Subcutaneous abdominal adipose tissue (tissue), 5 donors: Measurements from ENCODE around the gene TNFRSF4.

Experiments
- H3K27ac ChIP-seq: one replicate; pipeline ENCODE4 v1.7.0; 2013; ENCODE audit warnings: low read depth, mild to moderate bottlenecking, inconsistent platforms, low read length, moderate library complexity
- H3K27me3 ChIP-seq, 5 donors: one replicate each; pipeline ENCODE4 v1.7.0; 2013; ENCODE audit warnings: low read length in 5 of 5, inconsistent platforms in 1 of 5; ENCODE audit not compliant: control insufficient read depth in 5 of 5, insufficient read depth in 4 of 5
- H3K36me3 ChIP-seq, 5 donors: one replicate each; pipeline ENCODE4 v1.7.0; 2013; ENCODE audit warnings: low read length in 5 of 5; ENCODE audit not compliant: control insufficient read depth in 5 of 5, insufficient read depth in 5 of 5
- H3K4me1 ChIP-seq, 5 donors: one replicate each; pipeline ENCODE4 v1.7.0; 2013; ENCODE audit warnings: low read length in 5 of 5, mild to moderate bottlenecking in 3 of 5, moderate library complexity in 1 of 5; ENCODE audit not compliant: control insufficient read depth in 5 of 5, insufficient read depth in 5 of 5
- H3K4me3 ChIP-seq, 5 donors: one replicate each; pipeline ENCODE4 v1.7.0; 2013; ENCODE audit warnings: low read length in 5 of 5, low read depth in 1 of 5
- H3K9ac ChIP-seq, 5 donors: one replicate each; pipeline ENCODE4 v1.7.0; 2013; ENCODE audit warnings: low read length in 5 of 5, mild to moderate bottlenecking in 4 of 5, moderate library complexity in 3 of 5
- H3K9me3 ChIP-seq, 5 donors: one replicate each; pipeline ENCODE4 v1.7.0; 2013; ENCODE audit warnings: low read length in 5 of 5; ENCODE audit not compliant: control insufficient read depth in 5 of 5
- donor health status: healthy.
- donor health status: healthy.
- donor health status: healthy.
- donor health status: healthy.
- donor health status: healthy.

The TNFRSF4 gene

DNA sequence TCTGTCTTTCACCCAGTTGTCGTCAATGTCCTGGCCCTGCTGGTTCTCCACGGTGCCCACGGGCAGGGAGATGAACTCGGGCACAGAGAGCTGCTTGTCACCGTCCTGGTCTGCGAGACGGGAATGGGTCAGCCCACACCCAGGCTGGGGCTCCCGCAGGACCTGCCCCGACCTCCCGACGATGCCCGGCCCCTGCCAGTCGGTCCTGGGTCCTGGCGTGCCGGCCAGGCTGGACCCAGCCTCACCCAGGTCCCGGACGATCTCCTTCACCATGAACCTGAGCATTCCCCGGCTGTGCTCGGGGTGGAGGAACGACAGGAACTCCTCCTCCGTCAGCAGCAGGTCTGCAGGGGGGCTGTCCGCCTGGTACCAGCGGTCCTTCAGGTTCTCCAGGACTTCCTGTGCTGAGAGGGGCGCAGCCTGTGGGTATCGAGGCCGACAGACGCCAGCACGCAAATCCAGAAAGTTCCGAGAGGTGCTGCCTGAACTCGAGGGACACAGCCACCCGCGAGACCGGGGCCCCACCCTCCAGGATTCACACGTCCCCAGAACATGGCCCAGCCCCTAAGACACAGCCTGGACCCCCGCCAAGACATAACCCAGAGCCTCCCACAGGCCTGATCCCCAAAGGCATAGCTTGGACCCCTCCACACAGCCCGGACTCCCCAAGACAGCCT, 4.7 kb upstream of the TNFRSF4 start:
- Histone ChIP-seq H3K36me3 (peaks cover 0 to 79% (median 62%) of the 10 kb centered on the region in 5 donors), H3K4me3 (no peak overlapping the region), H3K9ac (no peak overlapping the region), H3K9me3 (no peaks in the 10 kb centered on the region), H3K27ac (peak overlapping the region; percentile 30), H3K4me1 (peaks cover 0 to 36% (median 24%) of the 10 kb centered on the region in 5 donors), H3K27me3 (no peaks in the 10 kb centered on the region)

- Histone ChIP-seq H3K27ac (peak overlapping the region; percentile 30), H3K36me3 (peaks cover 0 to 72% (median 56%) of the 10 kb centered on the region in 5 donors), H3K27me3 (no peaks in the 10 kb centered on the region), H3K4me3 (no peak overlapping the region), H3K4me1 (peaks cover 0 to 42% (median 30%) of the 10 kb centered on the region in 5 donors), H3K9me3 (no peaks in the 10 kb centered on the region), H3K9ac (no peak overlapping the region)
These were observed 3.9 kb upstream of the TNFRSF4 start for GRCh38 chr1:1217621-1218523.

DNA sequence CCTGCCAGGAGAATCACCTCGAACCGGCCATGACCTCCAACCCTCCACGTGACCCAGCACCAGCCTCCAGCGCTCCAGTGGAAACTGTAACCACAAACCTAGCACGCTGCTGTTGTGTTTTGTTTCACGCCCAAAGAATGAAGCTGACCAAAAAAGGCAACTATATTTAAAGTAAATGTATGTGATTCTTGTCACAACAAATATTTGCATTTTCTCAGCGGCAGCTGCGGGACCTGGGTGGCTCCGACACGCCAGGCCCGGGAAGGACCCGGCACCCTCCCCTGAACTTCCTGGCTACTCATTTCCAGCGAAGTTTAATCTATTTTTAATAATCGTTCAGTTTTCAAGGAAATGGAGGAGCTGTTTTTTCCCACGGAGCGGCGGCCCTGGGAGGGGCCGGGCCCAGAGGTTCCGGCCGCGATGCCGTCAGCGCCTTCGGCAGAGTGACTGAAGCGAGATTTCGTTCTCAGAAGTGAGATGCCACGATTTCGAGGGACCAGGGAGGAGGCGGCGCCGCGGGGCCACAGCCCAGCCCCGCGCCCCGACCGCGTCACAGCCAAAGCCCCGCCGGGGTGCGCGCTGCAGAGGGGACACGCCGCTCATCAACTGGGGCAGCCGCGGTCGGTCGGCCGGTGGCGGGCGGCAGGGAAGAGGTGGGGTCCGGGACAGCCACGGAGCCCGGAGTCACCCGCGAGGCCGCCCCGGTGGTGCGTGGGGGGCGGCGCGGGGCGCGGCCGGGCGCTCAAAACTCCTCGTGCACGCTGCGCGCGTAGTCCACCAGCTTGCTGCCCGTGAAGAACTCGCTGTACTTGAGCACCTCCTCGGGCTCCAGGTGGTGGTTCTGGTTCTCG, 3.0 kb upstream of the TNFRSF4 start:
- peaks cover 0 to 63% (median 48%) of the 10 kb centered on the region in 5 donors for H3K36me3 ChIP-seq

DNA sequence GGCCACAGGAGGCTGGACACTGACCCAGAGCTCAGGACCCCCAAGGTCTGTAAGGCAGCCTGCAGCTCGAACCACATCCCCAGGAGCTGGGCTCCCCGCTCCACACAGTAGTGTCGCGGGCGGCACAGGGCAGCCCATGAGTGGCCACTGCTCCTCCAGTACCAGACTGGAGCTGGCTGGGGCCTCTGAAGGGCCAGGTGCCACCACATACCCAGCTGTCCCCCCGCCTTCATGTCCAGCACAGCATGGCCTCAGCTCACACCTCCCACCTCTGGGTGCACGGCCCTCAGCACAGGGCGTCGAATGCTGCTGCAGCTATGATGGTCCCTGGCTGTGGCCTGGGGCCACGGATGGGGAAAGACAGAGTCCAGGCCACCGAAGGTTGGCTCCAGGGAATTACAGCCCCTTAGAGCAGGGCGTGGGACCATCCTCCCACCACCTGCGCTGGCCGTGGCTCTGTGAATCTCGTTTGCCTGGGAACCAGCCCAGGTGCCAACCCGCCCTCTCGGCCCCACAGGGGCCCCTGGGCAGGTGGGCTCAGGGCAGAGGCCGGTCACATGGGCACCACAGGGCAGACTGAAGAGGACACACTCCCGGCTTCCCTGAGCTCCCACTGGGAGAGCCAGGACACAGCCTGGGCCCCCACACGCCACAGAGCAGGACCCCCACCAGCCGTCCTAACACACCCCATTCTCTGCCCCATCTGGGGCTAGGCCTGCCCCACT, 2.1 kb upstream of the TNFRSF4 start:
- H3K4me1 ChIP-seq, result peaks cover 0 to 57% (median 34%) of the 10 kb centered on the region in 5 donors
- H3K36me3 ChIP-seq, result peaks cover 0 to 54% (median 39%) of the 10 kb centered on the region in 5 donors
- H3K27me3 ChIP-seq, result peaks cover 0 to 3% (median 0%) of the 10 kb centered on the region in 5 donors
- peak overlapping the region in 1 of 5 donors; percentile 26 for H3K9ac ChIP-seq
- H3K27ac ChIP-seq, result peak overlapping the region; percentile 72
- H3K4me3 ChIP-seq, result no peak overlapping the region
- H3K9me3 ChIP-seq, result no peaks in the 10 kb centered on the region

More for the DNA sequence above, 3.0 kb upstream of the TNFRSF4 start:
- Histone ChIP-seq H3K4me3 (no peak overlapping the region), H3K27ac (peak overlapping the region; percentile 72), H3K4me1 (peaks cover 0 to 49% (median 32%) of the 10 kb centered on the region in 5 donors), H3K9me3 (no peaks in the 10 kb centered on the region), H3K9ac (peak overlapping the region in 2 of 5 donors; percentile 26 to 63), H3K27me3 (peaks cover 0 to 2% (median 0%) of the 10 kb centered on the region in 5 donors)

DNA sequence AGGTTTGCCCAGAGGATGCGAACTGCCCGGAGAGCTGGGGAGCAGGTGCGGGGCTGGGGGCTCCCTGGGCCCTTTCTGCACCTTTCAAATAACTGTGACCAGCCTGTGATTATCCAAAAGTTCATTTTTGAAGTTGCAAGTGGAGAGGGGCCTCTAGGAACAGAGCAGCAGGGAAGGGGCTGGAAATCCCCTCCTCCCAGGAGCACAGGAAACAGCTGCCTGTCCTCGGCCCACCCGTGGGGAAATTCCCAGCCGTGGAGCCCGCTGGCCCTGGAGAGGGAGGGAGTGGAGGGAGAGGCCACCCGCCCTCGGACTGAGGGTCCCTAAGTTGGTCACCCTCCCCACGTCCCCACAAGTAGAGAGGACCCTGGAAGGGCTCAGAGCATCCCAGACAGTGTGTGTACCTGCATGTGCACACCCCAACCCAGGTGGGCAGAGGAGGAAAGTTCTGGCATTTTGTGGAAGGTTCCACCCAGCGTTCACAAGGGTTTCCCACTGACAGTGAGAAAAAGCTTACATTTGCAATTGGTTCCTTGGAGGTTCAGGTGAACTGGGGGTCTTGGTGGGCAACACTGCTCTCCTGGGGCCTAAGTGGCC, 1.2 kb upstream of the TNFRSF4 start:
- H3K4me1 ChIP-seq, result peaks cover 0 to 57% (median 34%) of the 10 kb centered on the region in 5 donors
- H3K27me3 ChIP-seq, result peaks cover 0 to 3% (median 0%) of the 10 kb centered on the region in 5 donors
- no peak overlapping the region for H3K9ac ChIP-seq
- no peak overlapping the region for H3K4me3 ChIP-seq
- H3K36me3 ChIP-seq, result peaks cover 0 to 45% (median 30%) of the 10 kb centered on the region in 5 donors
- peak overlapping the region; percentile 72 for H3K27ac ChIP-seq
- no peaks in the 10 kb centered on the region for H3K9me3 ChIP-seq

DNA sequence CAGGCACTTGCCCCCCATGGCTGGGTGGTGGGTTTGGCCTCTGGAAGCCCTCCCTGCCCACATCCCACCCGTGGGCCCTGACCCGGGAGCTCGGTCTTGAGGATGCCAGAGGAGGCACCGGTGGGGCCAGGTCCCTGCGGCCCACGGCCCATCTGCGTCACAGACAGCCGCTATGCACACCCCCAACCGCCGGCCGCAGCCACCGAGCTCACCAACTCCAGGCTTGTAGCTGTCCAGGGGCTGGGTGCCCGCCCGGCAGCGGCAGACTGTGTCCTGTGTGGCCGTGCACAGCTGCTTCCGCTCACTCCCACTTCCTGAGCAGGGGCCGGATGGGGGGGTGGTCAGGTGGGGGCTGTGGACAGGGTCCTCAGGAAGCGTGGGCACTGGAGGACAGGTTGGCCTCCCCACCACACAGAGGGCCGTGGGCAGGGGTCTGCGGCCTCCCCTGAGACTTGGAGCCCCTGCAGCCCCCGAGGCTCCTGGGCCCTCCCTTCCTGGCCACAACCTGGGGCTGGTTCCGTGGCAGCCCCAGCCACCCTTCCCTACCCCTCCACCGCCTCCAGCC, 1.1 kb downstream of the TNFRSF4 start:
- peaks cover 0 to 23% (median 15%) of the 10 kb centered on the region in 5 donors for H3K36me3 ChIP-seq
- peaks cover 6 to 68% (median 45%) of the 10 kb centered on the region in 5 donors for H3K4me1 ChIP-seq
- no peaks in the 10 kb centered on the region for H3K9me3 ChIP-seq
- H3K9ac ChIP-seq, result peak overlapping the region in 3 of 5 donors; percentile 41 to 69 (median 62)
- peaks cover 0 to 7% (median 3%) of the 10 kb centered on the region in 5 donors for H3K27me3 ChIP-seq
- peak overlapping the region; percentile 46 for H3K27ac ChIP-seq
- peak overlapping the region in 4 of 5 donors; percentile 19 to 67 (median 56) for H3K4me3 ChIP-seq

- Histone ChIP-seq H3K4me1 (peaks cover 6 to 68% (median 51%) of the 10 kb centered on the region in 5 donors), H3K9ac (peak overlapping the region in 2 of 5 donors; percentile 34 to 48), H3K4me3 (peak overlapping the region in 3 of 5 donors; percentile 36 to 53 (median 47)), H3K9me3 (no peaks in the 10 kb centered on the region), H3K36me3 (peaks cover 0 to 12% (median 4%) of the 10 kb centered on the region in 5 donors), H3K27ac (peak overlapping the region; percentile 46), H3K27me3 (peaks cover 4 to 11% (median 8%) of the 10 kb centered on the region in 5 donors)
These were observed 2.2 kb downstream of the TNFRSF4 start for GRCh38 chr1:1211541-1212441.
